Activated CD4-positive, CD25-positive, alpha-beta regulatory T cell treated with anti-CD3 and anti-CD28 coated beads, Interleukin-2, amount 50 U/mL, for 16 hours (primary cell): ENCODE results near the gene ZNF474.

Source experiments
- DNase-seq: peaks from one replicate; pipeline ENCODE4 v3.0.0-alpha.2; 2020; ENCODE audit warnings: low read depth, low spot score

The ZNF474 gene

DNA sequence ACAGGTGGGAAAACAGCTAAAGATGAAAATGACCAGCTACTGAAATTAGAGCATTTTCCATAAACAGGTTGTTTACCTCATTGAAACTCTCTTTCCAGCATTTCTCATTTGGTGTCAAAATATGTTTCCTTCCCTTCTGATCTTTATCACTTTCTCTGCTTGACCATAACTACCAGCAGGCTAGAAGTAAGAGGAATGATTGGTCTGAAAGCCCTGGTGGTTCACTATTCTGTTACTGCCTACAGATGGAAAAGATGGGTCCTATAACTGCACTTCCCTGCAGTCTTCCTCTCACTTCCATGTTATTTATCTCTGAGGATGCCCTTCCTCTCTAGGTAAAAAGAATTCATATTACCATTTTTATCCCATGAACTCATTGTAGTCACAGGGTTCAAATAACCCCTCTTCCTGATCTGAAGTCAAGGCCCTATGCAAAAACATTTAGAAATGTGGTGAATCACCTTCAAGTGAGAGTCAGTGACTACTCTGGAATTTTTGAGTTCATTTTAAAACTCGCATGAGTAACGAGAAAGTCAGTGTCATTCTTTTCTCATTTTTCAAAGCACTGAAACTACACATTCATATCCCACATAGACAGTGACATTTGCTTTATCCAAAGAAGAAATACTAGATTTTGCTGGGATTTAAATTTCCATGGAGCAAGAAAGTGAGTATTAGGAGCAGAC, 51.7 kb downstream of the ZNF474 start:
- DNase-seq: no peak

GRCh38 chr5:122181863-122182262, 52.5 kb downstream of the ZNF474 start:
- no peak for DNase-seq

DNA sequence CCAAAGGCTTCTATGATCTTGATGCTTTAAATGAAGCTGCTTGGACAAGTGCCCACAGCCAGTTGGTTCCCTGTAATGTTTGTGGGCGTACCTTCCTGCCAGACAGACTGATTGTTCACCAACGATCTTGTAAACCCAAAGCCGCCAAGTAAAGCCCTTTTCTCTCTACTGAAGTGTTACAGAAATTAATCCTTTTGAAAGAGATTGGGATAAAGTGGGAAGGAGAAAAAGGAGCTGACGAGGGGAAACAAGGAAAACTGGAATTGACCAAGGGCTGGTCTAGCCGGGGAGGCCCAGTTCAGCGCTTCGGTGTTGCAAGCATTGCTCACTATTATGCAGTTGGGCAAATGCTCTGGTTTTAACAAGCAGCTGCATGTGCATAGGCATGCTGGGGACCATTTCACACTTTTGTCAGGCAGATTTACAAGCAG, 53.2 kb downstream of the ZNF474 start:
- no peak for DNase-seq

- DNase-seq: no peak
Measured at GRCh38 chr5:122183098-122183787, 53.9 kb downstream of the ZNF474 start.

DNA sequence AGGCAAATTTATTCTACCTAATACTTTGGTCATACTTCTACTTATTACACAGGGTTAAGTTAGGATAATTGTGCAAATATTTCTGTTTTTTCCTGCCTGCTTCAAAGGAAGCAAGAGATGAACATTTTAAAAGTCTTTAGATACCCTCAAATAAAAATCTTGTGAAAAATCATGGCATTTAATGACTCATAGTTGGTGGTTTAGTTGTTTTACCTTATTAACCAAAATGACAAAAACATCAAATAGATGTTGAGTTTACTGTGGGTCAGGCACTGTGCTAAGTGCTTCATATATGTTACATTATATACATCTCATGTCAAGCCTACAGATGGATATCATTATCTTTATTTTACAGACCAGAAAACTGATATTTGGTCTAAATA, 54.4 kb downstream of the ZNF474 start:
- no peak for DNase-seq

DNA sequence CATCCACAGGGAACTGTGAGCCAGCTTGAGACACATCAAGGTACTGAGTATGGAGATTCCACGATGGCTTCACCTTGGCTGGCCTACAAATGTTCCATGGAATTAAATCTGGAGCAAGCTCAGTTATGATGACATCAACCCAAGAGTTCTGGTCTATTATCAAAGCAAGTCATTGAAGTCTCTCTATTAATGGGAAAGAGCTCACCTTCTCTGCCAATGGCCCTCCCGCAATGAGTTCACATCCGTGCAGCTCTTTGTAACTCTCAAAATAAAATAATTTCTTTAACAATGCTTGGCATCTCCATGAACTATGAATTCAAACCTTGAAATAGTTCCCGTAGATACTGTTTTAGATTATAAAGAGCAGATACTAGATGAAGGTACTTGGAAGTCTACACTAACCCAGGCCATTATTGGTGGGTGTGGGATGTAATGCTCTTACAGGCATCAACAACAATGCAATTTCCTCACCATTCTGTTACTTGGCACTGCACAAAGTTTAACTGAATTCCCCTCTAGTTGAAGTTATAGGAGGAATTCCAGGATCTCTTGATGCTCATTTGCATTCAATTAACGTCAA, 55.4 kb downstream of the ZNF474 start:
- DNase-seq: no peak

GRCh38 chr5:122187426-122187825, 58.1 kb downstream of the ZNF474 start:
- no peak for DNase-seq

DNA sequence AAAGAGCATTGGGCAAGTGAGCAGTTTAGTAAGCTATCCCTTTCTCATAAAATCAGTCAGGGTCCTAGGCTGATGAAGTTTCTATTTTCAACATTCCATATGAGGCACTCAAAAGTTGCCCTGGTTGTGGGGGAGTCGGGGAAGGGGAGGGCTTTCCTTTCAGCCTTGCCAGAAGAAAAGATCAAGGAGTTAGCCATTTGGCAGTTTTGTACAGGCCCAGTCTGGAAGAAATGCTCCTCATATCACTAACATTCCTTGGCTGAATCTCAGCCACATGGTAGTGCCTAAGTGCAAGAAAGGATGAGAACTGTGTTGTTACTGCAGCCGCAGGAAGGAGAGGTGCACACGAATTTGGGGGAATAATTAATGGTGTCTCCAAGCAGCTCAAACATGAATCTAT, 60.8 kb downstream of the ZNF474 start:
- no peak for DNase-seq

- DNase-seq: no peak
Measured at GRCh38 chr5:122192497-122193496, 63.5 kb downstream of the ZNF474 start.

- no peak for DNase-seq
Measured at GRCh38 chr5:122195802-122196394, 66.6 kb downstream of the ZNF474 start.

GRCh38 chr5:122199146-122199545, 69.8 kb downstream of the ZNF474 start:
- no peak for DNase-seq

DNA sequence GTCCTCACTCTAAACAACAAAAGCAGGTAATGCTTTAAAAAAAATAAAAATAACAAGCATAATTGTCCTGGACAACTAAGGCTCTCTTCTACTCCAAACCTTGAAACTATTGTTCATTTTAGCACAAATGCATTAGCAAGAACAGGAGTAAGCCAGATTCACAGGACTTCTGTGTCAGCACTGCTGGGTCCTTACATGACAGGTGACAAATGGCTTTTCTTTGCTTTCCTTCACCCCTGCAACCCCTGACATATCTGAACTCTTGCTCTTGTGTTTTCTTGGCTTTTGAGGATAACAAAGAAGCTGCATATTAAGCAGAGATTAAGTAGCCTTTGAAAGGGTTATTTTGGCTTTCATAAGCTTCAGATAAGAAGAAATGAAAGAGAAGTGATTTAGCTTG, 71.1 kb downstream of the ZNF474 start:
- no peak for DNase-seq

DNA sequence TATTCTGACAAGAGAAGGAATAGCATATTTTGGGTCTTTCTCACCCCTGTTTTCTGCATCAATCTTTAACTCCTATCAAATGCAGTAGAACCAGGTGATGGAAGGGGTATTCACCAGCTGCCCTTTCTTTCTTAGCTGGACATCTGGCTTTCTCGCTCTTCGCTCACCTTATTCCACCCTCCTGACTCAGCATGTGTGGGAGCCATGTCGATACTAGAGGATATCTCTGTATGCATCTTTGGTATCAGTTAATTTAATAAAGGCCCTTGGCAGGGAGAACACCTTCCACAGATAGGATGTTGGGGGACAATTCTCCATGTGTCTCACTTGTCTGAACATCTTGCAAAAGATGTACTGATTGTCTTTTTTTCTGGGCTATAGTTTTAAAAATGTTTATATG, 71.5 kb downstream of the ZNF474 start:
- no peak for DNase-seq

- no peak for DNase-seq
Measured at GRCh38 chr5:122201365-122201764, 72.0 kb downstream of the ZNF474 start.

- no peak for DNase-seq
Measured at GRCh38 chr5:122202952-122203351, 73.6 kb downstream of the ZNF474 start.
